ENCODE measurements around the gene EMC1. TPM values are rescaled to one million over a fixed set of nuclear protein-coding genes. Genes with fewer than 3 reads are reported as not detected.
A peak's percentile ranks its signal among the peaks of the same experiment; 100 is the strongest.
"Not testable (repeated sequence)": the region's sequence is repeated elsewhere in the genome, so short reads cannot be mapped to it uniquely, and the experiment has no call there.

EMC1 gene
- 10 to 100 TPM; 46.0 to 47.5 (median 46.1) TPM for polyA plus RNA-seq (ENCODE audit: insufficient read length in 3 of 3)

DNA sequence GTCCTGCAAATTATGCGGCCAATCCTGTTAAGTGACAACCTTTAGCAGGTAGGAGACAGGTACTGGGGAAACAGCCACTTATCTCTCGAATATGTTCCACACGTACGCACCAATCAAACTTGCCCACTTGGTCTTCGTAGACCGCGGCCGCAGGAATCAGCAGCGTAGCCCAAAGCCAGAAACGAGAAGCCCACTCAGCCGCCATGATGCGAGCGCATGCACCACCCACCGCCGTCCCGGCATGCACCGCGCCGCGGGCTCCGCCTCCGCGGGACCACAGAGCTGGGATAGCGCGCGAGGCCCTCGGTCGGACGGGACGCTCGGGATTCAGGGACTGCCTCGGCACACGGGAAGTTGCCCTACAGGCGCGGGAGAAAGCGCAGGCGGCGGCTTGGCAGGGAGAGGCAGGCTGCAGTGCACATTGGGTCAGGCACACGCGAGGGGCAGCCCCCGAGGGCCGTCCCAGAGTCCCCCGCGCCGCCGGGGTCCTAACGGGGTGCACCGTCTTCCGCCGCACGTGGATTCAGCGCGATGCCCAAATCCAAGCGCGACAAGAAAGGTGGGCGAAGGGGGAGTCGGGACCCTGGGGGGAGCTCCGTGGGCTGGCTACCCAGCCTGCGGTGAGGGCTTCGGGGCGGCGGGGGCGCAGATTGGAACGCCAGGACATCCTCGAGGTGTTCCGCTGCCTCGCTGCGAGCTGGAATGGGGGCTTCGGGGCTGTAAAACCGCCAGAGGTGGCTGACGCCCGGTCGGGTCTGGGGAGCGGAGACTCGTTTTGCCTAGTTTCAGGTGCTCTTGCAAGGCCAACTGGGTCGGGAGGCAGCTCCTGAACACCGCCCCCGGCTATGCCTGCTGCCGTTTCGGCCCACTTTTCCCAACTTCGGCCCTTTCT lies at the start of gene EMC1, which contains the start of gene MRTO4:
Gene EMC1 (minus strand): TSS at position 220 of the 892 bp plus-strand sequence. CDS start 15 bp downstream, at position 205.
Gene MRTO4 (plus strand): TSS at position 501 of the 892 bp plus-strand sequence. CDS start 31 bp downstream, at position 532.
- peak; percentile 66 to 75 (median 74) for DNase-seq (ENCODE audit: low read depth in 3 of 3, low spot score in 2 of 3)

DNA sequence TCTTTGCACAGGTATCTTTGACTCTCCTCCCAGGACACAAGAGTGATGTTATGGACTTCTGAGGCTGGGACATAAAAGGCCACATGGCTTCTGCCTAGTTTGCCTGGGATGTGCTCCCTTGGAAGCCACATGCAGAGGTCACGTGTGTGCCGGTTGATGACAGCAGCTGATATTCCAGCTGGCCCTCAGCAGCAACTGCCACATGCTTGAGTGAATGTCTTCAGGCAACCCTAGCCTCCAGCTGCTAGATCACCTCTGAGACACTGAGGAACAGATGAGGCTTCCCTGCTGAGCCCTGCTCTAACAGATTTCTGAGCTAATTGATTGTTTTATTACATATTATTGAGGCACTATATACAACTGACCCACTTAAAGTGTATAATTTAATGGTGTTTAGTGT lies 48.9 kb upstream of the EMC1 start:
- no peak for DNase-seq (ENCODE audit: low read depth in 3 of 3, low spot score in 2 of 3)

DNA sequence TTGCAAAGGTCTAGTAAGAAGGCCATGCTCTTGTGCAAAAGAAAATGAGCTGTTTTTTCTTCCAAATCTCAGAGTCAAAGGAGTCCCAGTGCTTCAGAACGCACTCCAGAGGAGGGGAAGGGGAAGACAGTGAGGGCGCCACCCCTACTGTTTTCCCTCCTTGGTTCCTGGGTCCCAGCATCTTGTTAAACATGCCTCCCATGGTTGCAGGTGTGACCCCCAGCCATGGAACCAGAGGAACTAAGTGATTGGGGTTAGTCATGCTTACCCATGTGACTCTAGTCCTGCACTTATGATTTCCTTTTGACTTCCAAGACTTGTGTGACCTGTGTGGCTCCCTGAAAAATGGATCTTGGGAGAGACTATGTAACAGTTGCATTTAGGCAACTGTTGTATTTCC lies 43.3 kb upstream of the EMC1 start:
- DNase-seq (ENCODE audit: low read depth in 3 of 3, low spot score in 2 of 3) = no peak

DNA sequence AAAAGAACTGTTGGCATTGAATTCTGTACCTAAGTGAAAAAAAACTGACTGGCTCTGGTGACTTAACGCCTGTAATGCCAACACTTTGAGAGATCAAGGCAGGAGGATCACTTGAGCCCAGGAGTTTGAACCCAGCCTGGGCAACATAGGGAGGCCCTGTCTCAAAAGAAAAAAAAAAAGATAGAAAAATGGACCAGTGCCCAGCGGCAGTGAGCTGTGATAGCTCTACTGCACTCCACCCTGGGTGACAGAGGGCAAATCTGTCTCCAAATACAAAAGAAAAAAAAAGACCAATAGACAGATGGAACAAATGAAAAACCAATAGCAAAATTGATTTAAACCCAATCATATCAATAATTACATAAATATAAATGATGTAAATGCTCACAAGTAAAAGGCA lies 37.9 kb upstream of the EMC1 start:
- no peak for DNase-seq (ENCODE audit: low read depth in 3 of 3, low spot score in 2 of 3)

DNA sequence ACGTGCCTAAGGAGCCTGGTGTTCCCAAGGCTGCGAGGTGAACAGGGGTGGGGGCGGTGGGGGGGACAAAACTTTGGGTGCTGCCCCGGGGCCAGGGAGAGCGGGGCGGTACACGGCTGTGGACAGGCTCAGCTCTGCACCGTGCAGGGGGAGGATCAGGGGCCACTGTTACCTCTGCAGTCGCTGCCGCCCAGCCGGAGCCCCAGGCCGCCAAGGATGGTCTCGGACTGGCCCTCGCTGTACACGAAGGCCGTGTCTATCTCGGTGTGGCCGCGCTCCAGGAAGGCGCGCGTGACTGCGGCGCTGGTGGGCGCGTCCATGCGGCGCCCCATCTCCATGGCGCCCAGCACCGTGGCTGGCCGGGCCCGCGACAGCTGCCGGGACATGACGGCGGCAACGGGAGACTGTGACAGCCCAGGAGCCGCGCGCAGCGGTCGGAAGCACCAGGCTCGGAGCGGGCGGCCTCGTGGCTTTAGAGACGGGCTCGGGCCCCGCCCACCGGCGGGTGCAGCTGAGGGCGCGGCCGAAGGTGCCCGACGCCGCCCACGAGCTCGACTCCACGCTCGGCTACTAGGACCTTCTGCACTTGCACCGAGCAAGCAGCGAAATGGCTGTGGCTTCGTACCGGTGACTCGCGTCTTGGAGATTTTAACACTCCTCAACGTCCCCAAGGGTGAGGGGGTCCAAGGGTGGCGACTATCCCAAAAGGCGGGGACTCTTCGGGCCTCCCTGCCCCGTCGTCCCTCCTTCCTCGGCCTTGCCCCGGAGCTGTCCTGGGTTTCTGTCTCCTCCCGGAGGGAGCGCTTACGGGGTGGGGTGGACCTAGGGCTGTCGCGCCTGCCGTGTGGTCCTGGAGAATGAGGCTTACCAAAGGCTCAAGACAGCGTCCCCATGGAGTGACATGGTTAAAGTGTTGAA lies 37.3 kb upstream of the EMC1 start, which contains the start of gene AKR7A3:
Gene AKR7A3 (minus strand): TSS at position 447 of the 918 bp plus-strand sequence. CDS start 61 bp downstream, at position 386.
- not testable (repeated sequence) for DNase-seq (ENCODE audit: low read depth in 3 of 3, low spot score in 2 of 3)

DNA sequence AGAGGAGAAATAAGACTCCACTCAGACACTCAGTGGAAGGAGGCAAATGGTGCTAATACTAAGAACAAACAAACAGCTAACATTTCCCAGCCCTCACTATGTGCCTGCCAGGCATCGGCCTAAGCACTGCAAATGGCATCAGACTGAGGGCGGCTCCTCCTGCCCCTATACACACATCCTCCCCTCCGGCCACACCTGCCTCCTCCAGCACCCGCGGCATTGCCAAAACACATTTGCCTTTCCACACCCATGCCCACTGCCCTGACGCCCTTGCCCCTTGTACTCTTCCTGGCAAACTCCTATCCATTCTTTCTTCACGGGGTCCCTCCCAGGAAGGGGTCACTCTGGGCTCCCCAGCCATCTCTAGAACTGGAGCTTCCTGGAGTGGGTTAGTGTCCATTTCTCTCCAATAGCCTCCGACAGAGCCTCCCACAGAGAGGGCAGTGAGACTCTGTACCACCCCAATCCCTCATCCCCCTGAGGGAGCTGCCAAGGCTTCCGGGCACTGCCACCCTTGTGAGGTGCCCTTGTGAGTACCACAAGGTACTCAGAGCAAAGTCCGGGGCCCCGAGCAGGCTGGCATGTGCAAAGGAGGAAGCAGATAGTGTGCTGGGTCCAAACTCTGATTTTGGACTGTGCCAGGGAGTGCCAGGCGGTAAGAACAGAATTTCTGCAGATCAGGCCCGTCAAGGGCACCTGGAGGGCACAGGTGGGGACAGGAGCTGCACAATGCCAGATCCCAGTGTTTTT lies 36.3 kb upstream of the EMC1 start:
- no peak for DNase-seq (ENCODE audit: low read depth in 3 of 3, low spot score in 2 of 3)

DNA sequence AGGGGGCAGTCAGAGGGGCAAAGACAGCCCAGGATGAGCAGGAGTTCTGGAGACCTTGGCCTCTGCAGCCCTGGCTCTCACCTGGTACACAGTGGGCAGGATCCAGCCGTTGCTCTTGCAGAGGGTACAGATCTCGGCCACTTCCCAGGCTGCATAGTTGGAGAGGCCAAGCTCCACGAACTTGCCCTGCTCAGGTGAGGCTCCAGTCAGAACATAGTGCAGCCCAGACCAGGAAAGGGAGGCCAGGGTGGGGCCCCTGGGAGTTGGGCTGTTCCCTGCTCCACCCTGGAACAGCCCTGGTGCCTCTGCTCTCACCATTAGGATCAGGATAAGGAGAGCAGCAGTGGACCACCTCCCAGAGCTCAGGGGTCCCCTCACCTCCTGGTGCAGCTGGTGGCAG lies 34.5 kb upstream of the EMC1 start:
- not testable (repeated sequence) for DNase-seq (ENCODE audit: low read depth in 3 of 3, low spot score in 2 of 3)

DNA sequence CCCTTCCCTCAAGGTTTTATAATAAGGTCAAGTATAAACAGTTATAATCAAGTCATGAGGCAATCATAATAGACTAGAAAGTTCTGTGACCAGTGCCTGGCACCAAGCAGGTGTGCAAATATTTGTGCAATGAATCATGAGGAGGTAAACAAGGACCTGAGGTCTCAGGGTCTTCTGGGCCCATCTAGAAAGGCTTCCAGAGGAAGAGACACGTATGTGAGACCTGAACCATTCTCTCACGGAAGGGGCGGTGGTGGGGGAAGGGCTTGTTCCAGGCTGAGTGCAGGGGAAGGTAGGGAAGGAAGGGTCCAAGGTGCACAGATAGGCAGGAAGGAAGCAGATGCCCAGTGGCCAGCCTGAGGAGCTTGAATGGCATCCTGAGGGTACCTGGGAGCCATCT lies 34.0 kb upstream of the EMC1 start:
- DNase-seq (ENCODE audit: low read depth in 3 of 3, low spot score in 2 of 3) = not testable (repeated sequence)

DNA sequence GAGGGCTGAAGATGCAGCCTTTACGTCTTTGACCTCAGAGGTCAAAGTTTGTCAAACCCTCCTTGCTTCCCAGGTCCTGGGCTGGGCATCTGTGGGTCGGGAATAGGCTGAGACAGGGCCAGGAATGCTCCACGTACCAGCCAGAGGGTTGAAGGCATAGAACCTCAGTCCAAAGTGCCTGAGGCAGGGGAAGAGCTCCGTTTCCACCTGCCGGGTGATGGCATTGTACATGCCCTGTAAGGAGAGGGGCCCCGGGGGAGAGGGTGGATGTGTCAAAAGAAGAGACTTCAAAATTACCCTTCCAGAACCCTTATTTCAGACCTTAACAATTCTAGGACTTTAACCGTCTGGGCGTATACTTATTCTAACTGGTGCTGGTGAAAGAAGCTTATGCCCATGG lies 33.6 kb upstream of the EMC1 start:
- DNase-seq (ENCODE audit: low read depth in 3 of 3, low spot score in 2 of 3) = no peak

DNA sequence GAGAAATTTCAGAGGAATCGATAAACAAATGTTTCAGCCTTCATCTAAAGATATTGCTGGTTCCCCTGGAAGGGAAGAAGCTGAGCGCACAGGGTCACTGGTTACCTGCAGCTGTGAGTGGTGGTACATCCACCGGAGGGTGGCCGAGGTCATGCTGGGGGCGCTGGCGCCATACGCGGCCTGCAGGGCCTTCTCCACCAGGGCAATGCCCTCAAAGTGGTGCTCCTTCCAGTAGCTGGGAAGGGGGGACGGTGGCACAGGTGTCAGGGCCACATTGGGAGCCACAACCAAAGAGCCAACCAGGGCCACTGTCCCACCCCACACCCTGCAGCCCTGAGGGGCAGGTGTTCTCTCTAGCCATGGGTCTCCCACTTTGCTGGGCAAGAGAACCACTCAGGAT lies 32.6 kb upstream of the EMC1 start:
- DNase-seq (ENCODE audit: low read depth in 3 of 3, low spot score in 2 of 3) = no peak

DNA sequence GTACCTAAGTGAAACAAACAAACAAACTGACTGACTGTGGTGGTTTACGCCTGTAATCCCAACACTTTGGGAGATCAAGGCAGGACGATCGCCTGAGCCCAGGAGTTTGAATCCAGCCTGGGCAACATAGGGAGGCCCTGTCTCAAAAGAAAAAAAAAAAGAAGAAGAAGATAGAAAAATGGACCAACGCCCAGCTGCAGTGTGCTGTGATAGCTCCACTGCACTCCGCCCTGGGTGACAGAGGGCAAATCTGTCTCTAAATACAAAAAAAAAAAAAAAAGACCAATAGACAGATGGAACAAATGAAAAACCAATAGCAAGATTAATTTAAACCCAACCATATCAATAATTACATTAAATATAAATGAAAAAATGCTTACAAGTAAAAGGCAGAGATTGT lies 23.3 kb upstream of the EMC1 start:
- DNase-seq (ENCODE audit: low read depth in 3 of 3, low spot score in 2 of 3) = no peak

DNA sequence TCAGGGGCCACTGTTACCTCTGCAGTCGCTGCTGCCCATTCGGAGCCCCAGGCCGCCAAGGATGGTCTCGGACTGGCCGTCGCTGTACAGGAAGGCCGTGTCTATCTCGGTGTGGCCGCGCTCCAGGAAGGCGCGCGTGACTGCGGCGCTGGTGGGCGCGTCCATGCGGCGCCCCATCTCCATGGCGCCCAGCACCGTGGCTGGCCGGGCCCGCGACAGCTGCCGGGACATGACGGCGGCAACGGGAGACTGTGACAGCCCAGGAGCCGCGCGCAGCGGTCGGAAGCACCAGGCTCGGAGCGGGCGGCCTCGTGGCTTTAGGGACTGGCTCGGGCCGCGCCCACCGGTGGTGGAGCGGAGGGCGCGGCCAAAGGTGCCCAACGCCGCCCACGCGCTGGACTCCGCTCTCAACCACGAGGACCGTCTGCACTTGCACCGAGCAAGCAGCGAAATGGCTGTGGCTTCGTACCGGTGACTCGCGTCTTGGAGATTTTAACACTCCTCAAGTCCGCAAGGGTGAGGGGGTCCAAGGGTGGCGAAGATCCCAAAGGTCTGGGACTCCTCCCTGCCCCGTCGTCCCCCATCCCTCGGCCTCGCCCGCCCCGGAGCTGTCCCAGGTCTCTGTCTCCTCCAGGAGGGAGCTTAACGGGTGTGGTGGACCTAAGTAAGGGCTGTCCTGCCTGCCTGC lies 22.7 kb upstream of the EMC1 start:
- not testable (repeated sequence) for DNase-seq (ENCODE audit: low read depth in 3 of 3, low spot score in 2 of 3)

DNA sequence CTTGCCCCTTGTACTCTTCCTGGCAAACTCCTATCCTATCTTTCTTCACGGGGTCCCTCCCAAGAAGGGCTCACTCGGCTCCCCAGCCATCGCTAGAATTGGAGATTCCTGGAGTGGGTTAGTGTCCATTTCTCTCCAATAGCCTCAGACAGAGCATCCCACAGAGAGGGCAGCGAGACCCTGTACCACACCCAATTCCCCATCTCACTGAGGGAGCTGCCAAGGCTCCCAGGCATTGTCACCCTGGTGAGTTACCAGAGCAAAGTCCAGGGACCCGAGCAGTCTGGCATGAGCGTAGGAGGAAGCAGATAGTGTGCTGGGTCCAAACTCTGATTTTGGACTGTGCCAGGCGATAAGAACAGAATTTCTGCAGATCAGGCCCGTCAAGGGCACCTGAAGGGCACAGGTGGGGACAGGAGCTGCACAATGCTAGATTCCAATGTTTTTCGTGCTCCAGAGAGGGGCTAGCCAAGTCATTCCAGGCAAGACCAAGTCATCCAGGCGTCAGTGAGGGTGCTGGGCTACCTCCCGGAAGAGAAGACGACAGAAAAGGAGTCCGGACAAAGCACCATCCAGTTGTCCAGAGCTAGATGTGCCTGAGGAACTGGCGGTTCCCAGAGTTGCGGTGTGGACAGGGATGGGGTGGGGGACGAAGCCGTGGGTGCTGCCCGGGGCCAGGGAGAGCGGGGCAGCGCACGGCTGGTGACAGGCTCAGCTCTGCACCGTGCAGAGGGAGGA lies 22.0 kb upstream of the EMC1 start:
- DNase-seq (ENCODE audit: low read depth in 3 of 3, low spot score in 2 of 3) = no peak

DNA sequence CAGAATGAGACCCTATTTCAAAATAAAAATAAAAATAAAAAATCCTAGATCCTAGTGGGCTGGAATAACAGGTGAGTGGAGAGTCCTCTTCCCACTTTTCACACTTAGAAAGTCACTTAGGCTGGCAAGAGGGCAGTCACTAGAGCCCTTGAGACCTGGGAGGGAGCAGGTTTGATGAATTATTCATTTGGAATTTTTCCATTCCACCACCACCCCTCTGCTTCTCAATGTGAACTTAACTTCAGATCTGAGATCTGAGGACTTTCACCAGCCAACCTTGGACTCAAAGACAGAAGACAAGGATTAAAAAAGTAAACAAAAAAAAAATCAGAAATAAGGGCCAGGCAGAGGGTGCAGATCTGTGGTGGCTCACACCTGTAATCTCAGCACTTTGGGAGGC lies 20.7 kb upstream of the EMC1 start:
- DNase-seq (ENCODE audit: low read depth in 3 of 3, low spot score in 2 of 3) = no peak

DNA sequence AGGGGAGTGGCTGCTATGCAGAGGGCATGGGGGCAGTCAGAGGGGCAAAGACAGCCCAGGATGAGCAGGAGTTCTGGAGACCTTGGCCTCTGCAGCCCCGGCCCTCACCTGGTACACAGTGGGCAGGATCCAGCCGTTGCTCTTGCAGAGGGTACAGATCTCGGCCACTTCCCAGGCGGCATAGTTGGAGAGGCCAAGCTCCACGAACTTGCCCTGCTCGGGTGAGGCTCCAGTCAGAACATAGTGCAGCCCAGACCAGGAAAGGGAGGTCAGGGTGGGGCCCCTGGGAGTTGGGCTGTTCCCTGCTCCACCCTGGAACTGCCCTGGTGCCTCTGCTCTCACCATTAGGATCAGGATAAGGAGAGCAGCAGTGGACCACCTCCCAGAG lies 19.0 kb upstream of the EMC1 start:
- DNase-seq (ENCODE audit: low read depth in 3 of 3, low spot score in 2 of 3) = not testable (repeated sequence)

DNA sequence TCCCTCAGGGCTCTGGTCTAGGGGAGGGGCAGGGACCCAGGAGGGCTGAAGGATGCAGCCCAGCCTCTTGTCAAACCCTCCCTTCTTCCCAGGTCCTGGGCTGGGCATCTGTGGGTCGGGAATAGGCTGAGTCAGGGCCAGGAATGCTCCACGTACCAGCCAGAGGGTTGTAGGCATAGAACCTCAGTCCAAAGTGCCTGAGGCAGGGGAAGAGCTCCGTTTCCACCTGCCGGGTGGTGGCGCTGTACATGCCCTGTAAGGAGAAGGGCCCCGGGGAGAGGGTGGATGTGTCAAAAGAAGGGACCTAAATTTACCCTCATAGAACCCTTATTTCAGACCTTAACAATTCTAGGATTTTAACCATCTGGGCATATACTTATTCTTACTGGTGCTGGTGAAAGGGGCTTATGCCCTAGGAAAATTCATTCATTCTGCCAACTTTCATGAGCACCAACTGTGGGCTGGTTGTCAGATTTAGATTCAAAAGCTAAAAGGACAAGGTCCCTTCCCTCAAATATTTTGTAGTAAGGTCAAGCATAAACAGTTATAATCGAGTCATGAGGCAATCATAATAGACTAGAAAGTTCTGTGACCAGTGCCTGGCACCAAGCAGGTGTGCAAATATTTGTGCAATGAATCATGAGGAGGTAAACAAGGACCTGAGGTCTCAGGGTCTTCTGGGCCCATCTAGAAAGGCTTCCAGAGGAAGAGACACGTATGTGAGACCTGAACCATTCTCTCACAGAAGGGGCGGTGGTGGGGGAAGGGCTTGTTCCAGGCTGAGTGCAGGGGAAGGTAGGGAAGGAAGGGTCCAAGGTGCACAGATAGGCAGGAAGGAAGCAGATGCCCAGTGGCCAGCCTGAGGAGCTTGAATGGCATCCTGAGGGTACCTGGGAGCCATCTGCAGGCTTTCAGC lies 18.4 kb upstream of the EMC1 start:
- DNase-seq (ENCODE audit: low read depth in 3 of 3, low spot score in 2 of 3) = not testable (repeated sequence)

DNA sequence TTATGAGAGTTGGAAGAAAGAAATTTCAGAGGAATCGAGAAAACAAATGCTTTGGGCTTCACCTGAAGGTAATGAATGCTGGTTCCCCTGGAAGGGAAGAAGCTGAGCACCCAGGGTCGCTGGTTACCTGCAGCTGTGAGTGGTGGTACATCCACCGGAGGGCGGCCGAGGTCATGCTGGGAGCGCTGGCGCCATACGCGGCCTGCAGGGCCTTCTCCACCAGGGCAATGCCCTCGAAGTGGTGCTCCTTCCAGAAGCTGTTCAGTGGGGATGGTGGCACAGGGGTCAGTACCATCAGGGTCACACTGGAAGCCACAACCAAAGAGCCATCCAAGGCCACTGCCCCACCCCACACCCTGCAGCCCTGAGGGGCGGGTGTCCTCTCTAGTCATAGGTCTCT lies 17.1 kb upstream of the EMC1 start:
- no peak for DNase-seq (ENCODE audit: low read depth in 3 of 3, low spot score in 2 of 3)

DNA sequence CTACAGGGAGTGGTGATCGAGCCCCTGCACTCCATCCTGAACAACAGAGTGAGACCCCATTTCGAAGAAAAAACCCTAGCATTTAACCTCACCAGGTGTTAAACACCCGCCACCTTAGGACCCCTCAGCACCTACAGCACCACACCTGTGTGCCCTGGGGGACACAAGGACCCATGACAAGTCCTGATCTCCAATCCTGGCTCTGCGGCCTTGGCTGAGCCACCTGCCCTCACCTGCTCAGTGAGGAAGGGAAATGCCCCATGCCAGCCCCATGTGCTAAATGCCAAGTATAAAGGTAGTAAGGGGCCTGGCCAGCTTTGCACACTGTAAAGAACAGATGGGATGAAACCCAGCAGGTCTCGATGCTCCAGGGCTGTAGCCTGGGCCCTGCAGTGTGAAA lies 11.4 kb upstream of the EMC1 start:
- DNase-seq (ENCODE audit: low read depth in 3 of 3, low spot score in 2 of 3) = no peak

All from right renal cortex interstitium (tissue), 3 donors.